Activated CD4-positive, CD25-positive, alpha-beta regulatory T cell treated with anti-CD3 and anti-CD28 coated beads, Interleukin-2, amount 50 U/mL, for 16 hours (primary cell): ENCODE measurements around the gene MUC5B.
A peak's percentile ranks its signal among the peaks of the same experiment; 100 is the strongest.

Source experiments
- DNase-seq: peaks from one replicate; pipeline ENCODE4 v3.0.0-alpha.2; 2020; ENCODE audit warnings: low read depth, low spot score

Gene MUC5B

DNA sequence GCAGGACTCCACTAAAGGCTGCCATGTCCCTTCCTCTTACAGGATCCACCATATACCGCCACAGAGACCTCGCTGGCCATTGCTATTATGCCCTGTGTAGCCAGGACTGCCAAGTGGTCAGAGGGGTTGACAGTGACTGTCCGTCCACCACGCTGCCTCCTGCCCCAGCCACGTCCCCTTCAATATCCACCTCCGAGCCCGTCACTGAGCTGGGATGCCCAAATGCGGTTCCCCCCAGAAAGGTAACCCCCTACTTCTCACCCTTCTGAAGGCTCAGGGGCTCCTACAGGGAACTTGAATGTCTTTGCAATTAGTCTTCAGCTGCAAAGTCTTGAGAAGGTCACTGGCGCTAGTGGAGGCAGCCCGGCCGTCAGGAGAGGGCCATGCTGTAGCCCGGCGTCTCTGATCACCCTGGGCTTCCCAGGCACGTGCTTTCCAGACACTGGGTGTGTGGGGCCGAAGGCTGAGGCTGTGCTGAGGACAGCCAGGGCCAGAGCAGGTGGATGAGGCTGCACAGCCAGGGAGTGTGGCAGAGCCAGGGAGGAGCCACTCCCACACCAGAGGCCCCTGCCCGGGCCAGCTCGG lies 30.0 kb upstream of the MUC5B start:
- no peak for DNase-seq

DNA sequence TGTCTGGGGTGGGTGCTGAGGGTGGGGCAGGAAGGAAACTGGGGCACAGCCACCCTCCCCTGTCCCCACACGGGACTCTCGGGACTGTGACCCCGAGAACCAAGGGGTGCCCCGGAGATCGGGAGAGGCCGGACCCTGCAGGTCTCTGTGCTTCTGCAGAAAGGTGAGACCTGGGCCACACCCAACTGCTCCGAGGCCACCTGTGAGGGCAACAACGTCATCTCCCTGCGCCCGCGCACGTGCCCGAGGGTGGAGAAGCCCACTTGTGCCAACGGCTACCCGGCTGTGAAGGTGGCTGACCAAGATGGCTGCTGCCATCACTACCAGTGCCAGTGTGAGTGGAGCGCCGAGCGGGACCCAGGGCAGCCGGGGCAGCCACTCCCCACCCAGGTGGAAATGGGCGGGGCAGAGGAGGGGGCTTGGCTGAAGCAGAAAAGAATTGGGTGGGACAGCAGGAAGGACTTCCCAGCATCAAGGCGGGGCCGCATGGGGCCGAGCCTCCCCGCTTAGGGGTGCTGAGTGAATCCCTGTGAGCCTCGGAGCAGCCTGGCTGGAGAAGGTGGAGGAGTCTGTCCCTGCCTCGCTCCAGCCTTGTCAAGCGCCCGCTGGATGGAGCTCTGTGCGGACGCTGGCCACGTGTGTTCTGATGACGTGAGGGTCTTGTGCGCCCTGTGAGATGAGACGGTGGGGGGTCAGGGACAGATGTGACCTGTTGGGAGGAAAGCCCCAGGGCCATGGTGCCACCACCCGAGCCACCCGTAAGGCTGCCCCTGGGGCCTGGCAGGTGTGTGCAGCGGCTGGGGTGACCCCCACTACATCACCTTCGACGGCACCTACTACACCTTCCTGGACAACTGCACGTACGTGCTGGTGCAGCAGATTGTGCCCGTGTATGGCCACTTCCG lies 29.3 kb upstream of the MUC5B start:
- no peak for DNase-seq

DNA sequence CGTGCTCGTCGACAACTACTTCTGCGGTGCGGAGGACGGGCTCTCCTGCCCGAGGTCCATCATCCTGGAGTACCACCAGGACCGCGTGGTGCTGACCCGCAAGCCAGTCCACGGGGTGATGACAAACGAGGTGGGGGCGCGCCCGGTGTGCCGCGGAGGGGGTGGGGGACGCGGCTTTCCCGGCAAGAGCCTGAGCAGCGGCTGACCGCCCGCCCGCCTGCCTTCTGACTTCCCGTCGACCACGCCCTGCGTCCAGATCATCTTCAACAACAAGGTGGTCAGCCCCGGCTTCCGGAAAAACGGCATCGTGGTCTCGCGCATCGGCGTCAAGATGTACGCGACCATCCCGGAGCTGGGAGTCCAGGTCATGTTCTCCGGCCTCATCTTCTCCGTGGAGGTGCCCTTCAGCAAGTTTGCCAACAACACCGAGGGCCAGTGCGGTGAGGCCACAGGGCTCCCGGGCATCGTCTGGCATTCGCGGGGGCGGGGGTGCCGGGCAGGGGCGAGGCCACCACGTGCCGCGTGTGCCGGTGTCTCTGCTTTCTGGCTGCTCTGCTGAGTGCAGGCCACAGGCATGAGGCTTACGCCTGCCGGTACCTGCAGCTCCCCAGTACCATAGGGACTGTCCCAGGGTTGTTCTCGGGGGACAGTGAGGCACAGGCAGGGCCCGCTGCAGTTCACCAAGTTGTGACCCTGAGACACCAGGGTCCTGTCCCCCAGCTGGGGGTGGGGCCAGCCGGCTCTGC lies 28.5 kb upstream of the MUC5B start:
- no peak for DNase-seq

DNA sequence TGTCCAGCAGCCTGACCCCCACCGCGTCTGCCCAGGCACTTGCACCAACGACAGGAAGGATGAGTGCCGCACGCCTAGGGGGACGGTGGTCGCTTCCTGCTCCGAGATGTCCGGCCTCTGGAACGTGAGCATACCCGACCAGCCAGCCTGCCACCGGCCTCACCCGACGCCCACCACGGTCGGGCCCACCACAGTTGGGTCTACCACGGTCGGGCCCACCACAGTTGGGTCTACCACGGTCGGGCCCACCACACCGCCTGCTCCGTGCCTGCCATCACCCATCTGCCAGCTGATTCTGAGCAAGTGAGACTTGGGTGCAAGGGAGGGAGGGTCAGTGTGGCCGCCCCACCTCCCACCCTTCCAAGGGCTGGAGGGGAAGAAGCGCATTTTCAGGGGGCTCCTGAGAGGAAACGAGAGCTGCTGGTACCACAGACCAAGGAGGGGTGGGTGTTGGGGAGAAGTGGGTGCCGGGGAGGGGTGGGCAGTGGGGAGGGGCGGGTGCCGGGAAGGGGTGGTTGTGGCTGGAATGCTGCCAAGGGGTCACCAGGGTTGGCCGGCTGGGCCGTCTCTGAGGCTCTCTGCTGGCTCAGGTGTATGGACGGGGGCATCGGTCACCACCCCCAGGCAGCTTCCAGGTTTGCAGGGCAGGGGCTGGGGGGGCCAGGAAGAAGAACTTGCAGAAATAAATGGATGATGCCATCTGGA lies 27.7 kb upstream of the MUC5B start:
- DNase-seq: no peak

DNA sequence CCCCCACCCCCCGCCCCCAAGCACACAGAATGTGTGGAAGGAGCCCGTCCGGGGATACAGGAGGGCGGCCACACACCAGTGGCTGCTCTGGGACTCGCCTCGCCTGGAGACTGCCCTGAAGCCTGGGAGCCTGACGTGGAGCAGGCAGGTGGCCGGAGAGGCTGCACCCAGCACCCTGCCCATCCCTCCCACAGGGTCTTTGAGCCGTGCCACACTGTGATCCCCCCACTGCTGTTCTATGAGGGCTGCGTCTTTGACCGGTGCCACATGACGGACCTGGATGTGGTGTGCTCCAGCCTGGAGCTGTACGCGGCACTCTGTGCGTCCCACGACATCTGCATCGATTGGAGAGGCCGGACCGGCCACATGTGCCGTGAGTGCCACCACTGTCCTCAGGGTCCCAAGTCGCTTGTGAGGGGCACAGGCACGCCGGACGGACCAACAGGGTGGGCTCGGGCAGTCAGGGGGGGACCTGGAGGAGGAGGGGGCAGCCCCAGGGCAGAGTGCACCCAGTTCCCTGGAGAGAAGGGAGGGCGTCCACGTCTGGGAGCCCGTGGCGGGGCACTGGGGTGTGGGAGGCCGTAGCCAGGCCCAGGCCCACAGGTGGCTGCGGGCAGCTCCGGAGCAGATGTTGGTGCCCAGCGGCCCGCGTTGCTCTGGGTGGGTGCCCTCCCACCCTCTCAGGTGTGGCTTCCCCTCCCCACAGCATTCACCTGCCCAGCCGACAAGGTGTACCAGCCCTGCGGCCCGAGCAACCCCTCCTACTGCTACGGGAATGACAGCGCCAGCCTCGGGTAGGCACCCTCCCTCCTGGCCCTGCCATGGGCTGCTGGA lies 27.0 kb upstream of the MUC5B start:
- no peak for DNase-seq

DNA sequence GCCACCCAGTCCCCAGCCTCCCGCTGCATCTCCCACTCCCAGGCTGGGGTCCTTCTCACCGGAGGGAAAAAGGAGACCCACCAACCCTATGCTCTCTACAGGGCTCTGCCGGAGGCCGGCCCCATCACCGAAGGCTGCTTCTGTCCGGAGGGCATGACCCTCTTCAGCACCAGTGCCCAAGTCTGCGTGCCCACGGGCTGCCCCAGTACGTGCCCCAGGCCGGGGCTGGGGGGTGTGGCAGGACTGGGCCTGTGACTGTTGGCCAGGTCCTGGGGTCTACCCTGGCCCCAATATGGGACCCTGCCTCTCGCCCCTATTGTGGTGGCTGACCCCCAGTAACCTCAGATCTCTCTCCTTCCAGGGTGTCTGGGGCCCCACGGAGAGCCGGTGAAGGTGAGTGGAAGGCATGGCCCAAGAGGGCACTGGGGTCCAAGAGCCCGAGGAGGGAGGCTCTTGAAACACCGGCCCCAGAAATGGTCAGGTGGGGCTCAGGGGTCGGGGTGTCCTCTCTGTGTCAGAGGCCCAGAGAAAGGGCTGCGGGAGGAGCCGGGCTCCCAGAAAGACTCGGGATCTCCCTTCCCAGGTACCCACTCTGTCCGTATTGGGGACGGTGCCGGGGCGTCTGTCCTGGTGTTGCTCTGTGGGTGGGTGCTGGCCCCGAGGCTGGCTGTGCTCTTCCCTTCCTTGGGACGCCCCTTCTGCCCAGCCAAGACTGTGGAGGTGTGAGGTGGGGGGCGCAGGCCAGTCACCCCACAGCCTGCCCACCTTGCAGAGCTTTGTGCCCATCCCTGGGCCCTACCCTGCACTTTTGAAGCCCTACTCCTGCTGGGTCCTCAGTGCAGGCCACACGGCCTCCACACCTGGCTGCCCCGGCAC lies 26.1 kb upstream of the MUC5B start:
- DNase-seq: no peak

DNA sequence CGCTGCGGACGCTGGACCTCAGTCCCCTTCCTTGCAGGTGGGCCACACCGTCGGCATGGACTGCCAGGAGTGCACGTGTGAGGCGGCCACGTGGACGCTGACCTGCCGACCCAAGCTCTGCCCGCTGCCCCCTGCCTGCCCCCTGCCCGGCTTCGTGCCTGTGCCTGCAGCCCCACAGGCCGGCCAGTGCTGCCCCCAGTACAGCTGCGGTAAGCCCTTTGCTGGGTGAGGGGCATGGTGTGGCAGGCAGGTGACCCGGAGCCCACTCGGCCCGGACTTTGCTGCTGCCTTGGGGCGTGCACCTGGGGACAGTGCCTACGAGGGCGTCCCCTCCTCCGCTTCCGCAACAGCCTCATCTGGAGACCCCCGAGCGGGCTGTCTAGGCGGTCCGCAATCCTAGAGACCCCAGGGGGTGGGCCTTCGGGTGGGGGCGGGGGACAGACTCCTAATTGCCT lies 25.4 kb upstream of the MUC5B start:
- DNase-seq: no peak

DNA sequence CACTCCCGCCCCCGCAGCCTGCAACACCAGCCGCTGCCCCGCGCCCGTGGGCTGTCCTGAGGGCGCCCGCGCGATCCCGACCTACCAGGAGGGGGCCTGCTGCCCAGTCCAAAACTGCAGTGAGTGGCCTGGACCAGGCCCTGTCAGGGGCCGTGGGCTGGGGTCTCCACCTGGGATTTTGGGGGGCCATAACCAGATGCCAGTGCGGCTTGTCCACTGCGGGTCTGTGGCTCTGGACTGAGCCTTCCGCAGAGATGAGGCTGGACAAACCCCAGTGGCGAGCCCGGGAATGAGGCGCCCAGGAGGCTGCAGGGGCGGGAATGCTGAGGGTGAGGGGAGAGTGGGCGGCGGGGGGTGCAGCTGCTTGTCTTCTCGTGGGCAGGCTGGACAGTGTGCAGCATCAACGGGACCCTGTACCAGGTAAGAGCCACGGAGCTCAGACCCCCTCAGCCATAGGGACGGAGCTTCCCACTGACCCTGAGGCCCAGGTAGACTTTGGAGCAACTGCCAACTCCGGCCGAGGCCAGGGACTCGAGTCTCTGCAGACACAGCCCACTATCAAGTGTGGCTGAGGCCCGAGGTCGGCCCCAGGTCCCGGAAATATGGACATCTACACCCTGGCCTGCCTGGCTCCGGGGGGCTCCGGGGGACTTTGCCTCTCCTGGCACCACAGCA lies 24.8 kb upstream of the MUC5B start:
- DNase-seq: no peak

DNA sequence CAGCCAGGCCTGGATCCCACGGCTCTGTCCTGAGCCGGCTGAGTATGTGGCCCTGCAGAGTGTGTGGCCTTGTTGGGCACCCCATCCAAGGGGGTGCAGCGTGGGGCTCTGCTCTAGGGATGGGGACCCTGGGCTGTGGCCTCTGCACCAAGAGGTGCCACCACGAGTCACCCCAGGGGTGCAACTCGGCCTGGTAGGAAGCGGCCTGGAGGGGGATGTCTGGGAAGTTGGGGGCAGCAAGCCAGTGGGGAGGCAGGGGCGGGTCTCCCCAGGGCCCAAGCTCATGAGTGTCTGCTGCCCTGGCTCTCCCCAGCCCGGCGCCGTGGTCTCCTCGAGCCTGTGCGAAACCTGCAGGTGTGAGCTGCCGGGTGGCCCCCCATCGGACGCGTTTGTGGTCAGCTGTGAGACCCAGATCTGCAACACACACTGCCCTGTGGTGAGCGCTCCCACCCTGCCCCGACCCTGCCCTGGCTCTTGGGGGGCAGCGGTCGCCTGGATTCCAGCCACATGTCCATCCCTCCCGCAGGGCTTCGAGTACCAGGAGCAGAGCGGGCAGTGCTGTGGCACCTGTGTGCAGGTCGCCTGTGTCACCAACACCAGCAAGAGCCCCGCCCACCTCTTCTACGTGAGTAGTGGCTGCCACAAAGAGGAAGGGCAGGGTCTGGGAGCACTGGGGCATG lies 24.2 kb upstream of the MUC5B start:
- no peak for DNase-seq

DNA sequence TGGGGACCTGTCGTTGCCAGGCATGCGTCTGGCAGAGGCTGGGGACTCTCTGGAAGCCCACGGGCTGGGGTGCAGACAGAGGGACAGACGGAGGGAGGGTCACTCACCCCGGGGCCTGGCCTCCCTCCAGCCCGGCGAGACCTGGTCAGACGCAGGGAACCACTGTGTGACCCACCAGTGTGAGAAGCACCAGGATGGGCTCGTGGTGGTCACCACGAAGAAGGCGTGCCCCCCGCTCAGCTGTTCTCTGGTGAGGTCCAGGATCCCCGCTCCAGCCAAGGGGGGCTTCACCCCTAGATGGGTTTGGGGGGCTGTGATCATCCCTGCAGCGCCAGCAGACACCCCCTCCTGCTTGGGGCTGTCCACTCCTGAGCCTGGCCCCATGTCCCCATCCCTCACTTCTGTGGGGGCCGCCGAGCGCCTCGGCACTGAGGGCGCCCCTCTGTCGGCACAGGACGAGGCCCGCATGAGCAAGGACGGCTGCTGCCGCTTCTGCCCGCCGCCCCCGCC lies 23.6 kb upstream of the MUC5B start:
- no peak for DNase-seq

DNA sequence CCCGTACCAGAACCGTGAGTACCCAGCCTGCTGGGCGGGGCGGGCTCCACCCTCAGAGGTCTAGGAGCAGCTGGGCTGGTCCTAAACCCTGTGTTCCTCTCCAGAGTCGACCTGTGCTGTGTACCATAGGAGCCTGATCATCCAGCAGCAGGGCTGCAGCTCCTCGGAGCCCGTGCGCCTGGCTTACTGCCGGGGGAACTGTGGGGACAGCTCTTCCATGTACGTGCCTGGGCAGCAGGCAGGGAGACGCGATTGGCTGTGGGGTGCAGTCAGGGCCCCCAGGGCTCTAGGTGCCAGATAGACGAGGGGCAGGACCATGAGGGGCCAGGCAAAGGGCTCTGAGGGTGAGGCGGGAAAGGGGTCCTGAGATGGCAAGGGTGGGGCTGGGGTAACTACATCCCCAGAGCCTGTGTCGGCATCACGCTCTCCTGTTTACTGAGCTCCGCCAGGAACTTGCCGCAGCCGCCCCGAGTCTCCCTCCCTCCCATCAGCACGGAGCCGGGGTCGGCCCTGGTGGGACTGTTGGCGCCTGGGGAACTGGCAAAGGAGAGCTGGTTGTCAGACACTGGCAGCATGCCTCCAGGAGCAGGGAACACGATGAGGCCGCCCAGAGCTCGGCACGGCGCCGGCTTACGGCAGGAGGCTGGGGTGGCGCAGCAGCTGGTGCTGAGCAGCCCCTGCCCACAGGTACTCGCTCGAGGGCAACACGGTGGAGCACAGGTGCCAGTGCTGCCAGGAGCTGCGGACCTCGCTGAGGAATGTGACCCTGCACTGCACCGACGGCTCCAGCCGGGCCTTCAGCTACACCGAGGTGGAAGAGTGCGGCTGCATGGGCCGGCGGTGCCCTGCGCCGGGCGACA lies 22.9 kb upstream of the MUC5B start:
- no peak for DNase-seq

DNA sequence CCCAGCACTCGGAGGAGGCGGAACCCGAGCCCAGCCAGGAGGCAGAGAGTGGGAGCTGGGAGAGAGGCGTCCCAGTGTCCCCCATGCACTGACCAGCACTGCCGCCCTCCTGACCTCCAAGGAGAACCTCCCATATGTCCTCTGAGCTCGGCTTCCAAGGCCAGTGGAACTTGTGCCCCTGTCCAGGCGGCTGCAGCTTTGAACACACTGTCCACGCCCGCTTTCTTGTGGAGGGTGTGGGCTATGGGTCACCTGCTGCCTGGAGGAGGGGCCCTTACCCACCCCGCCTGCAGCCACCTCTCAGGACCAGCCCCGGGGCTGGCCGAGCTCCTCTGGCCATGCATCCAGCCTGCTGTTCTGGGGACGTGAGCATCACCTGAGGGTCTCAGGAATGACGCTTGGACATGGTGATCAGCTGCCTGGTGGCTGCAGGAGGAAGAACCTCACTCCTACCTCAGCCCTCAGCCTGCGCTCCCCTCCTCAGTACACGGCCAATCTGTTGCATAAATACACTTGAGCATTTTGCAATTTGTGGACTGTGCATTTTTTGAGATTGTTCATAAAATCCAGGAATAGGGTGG lies 22.2 kb upstream of the MUC5B start:
- DNase-seq: no peak

DNA sequence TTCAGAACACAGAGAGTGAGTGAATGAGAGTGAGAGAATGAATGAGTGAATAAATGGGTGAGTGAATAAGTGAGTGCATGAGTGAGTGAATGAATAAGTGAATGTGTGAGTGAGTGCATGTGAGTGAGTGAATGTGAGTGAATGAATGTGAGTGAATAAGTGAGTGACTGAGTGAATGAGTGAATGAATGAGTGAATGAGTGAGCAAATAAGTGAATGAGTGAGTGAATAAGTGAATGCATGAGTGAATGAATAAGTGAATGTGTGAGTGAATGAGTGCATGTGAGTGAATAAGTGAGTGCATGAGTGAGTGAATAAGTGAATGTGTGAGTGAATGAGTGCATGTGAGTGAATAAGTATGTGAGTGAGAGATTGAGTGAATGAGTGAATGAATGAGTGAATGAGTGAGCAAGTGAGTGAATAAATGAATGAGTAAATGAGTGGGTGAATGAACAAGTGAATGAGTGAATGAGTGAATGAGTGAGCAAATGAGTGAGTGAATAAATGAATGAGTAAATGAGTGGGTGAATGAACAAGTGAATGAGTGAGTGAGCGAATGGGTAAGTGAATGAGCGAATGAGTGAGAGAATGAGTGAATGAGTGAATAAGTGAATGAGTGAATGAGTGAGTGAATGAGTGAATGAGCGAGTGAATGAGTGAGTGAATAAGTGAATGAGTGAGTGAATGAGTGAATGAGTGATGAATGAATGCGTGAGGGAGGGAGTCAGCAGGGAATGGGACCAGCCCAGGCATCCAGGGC lies 21.3 kb upstream of the MUC5B start:
- no peak for DNase-seq

DNA sequence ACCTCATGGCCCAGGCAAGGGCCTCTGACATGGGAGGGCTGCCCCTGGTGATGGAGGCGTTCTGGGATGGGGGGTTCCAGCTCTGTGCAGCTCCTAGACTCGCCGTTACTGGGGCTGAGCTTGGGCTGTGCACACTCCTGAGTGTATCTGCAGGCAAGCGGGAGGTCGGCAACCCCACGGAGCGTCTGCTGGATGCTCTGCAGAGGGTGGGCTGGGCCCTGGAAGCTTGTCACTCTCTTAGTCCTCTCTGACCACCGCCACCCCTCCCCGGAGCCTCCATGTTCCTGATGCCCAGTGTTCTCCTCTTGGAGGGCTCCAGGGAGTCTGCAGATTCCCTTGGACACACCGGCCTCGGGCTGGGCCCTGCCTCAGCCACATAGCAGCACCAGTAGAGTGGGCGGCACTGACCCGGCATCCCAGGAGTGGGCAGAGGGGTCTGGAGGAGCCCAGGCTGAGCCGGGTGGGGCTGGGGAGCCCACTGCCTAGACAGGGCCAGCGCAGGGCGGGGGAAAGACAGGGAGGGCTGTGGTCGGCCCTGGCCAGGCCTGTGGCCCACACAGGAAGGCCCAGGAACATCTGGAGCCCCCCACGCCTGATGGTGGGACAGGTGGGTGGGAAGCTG lies 20.6 kb upstream of the MUC5B start:
- DNase-seq: no peak

DNA sequence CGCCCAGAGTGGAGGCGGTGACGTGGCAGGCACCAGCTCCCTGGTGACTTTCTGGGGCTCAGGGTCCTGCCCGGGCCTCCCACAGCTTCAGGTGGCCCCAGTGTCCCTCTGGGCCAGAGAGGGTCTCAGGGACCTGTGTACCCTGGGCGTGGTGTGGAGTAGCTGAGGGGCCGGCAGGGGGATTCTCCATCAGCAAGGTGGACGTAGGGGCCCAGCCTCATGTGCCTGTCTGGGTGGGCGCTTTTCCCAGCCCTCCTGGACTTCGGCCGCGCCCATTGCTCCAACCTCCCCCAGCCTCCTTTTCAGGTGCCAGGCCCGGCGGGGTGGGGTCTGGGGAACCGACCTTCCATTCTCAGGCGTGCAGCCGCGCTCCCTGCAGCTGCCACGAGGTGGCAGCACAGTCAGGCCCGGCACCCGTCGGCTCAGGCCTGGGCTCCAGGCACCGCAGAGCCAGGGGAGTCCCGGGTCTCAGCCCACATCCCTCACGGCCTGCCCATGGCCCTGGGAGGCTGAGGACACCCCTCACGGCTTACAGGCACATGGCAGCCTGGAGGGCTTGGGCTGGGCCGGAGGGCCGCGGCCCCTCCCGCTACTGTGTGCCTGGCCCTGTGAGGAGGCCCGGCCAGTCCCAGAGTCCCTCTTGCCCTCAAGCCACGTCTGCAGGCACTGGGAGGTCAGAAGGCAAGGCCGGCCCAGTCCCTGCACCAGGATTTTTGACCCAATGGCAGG lies 19.9 kb upstream of the MUC5B start:
- DNase-seq: peak; percentile 23
